H1 (cell line): ENCODE data around the gene PLPP4. TPM values are rescaled to one million over a fixed set of nuclear protein-coding genes. Genes with fewer than 3 reads are reported as not detected.

Source experiments
- ATF2 ChIP-seq: IDR thresholded peaks from 2 replicates; pipeline ENCODE4 v1.6.1; 2012; ENCODE audit warnings: low read length, inconsistent platforms
- CEBPB ChIP-seq: IDR thresholded peaks from 2 replicates; pipeline ENCODE4 v1.6.1; 2012; ENCODE audit warnings: low read depth, low read length
- CREB1 ChIP-seq: IDR thresholded peaks from 2 replicates; pipeline ENCODE4 v1.6.1; 2012; ENCODE audit warnings: inconsistent platforms
- KDM4A ChIP-seq: IDR thresholded peaks from one replicate; pipeline ENCODE4 v1.7.1; 2012; ENCODE audit warnings: low read depth, mild to moderate bottlenecking, moderate library complexity, low read length, inconsistent platforms; ENCODE audit not compliant: severe bottlenecking
- PHF8 ChIP-seq: fragments of 200-600 bp; sonication (generic); conservative IDR thresholded peaks from 2 replicates; pipeline ENCODE4 v1.7.1; 2012; ENCODE audit warnings: low read depth, mild to moderate bottlenecking, inconsistent platforms, low read length, moderate library complexity
- POLR2A ChIP-seq, 2 experiments: IDR thresholded peaks; 1 replicate in 1 of 2; 2 replicates in 1 of 2; pipeline ENCODE4 v1.6.1; 2011; ENCODE audit warnings: low read depth in 2 of 2, low read length in 2 of 2, mild to moderate bottlenecking in 2 of 2; ENCODE audit errors: control extremely low read depth in 1 of 2
- RFX5 ChIP-seq: IDR thresholded peaks from 2 replicates; pipeline ENCODE4 v1.6.1; 2011; ENCODE audit warnings: low read depth, low read length, improper control_type of control experiment, borderline replicate concordance
- SP2 ChIP-seq: IDR thresholded peaks from 2 replicates; pipeline ENCODE4 v1.6.1; 2012; ENCODE audit warnings: mild to moderate bottlenecking, low read length, inconsistent platforms
- TBP ChIP-seq: IDR thresholded peaks from 2 replicates; pipeline ENCODE4 v1.6.1; 2011; ENCODE audit warnings: low read depth, low read length, improper control_type of control experiment
- YY1 ChIP-seq: IDR thresholded peaks from 2 replicates; pipeline ENCODE4 v1.6.1; 2011; ENCODE audit warnings: low read depth, mild to moderate bottlenecking, low read length
- polyA plus RNA-seq, 7 experiments: library from polyadenylated mRNA; depleted of rRNA in 3 of 7; stranded (reverse) in 5 of 7; unstranded in 2 of 7; fragments of >200 nt in 5 of 7; fragments of 200-250 nt in 2 of 7; gene quantifications; 1 replicate in 5 of 7; 2 replicates in 1 of 7; 4 replicates in 1 of 7; pipeline versions ENCODE4 v1.2.1 to v1.2.3, GENCODE V29; 2011 to 2013; ENCODE audit warnings: missing spikeins in 2 of 7, mixed read lengths in 2 of 7
- total RNA-seq: library from RNA; stranded (reverse); fragmentation: NEBNext Ultra II Directional; extraction: Animal tissue kit (Norgen Biotek cat#: 25700); gene quantifications from 2 replicates; pipeline ENCODE4 v1.2.1, GENCODE V29; 2021

The PLPP4 gene
- total and polyA plus RNA-seq, 2 of the 8 experiments (the other 6 are each of a cell fraction or from before 2014, with no cell fraction given), result 0.30 TPM; not detected in 1

GRCh38 chr10:120490288-120490687 is 33.3 kb downstream of the PLPP4 start (continued):
- TF ChIP-seq ATF2 (no peak), PHF8 (no peak), TBP (no peak), RFX5 (no peak), YY1 (no peak), CREB1 (no peak), KDM4A (no peak), SP2 (no peak), POLR2A (IDR thresholded peaks at IDR 0.05; ENCODE audit: control extremely low read depth in 1 of 2, low read depth in 2 of 2, low read length in 2 of 2) (no peak), CEBPB (no peak)
